HG02759 (cell line): ENCODE measurements around the gene GMPS.

Experiments
- ATAC-seq: cut with Tn5 transposase; IDR thresholded peaks from one replicate; pipeline ENCODE4 v1.9.1; 2021; ENCODE audit warnings: mild to moderate bottlenecking, moderate library complexity; ENCODE audit not compliant: unreplicated experiment

The GMPS gene

GRCh38 chr3:155991212-155991611, 120.8 kb downstream of the GMPS start:
- no peak for ATAC-seq

- no peak for ATAC-seq
These were observed 121.4 kb downstream of the GMPS start for GRCh38 chr3:155991847-155992246.
